Peyer's patch (tissue), 4 donors: ENCODE measurements around the gene TRIM9.

Experiments
- POLR2A ChIP-seq, 2 donors: fragments of 450-650 bp; IDR thresholded peaks; one replicate each; pipeline ENCODE4 v1.5.1; 2017; ENCODE audit warnings: antibody characterized with exemption in 2 of 2, mild to moderate bottlenecking in 2 of 2, moderate library complexity in 2 of 2
- TF ChIP-seq, protein P1 (sequence below), 6 experiments: fragments of 450-650 bp in 4 of 6; fragments of 200-600 bp in 2 of 6; sonication (generic) in 1 of 6; IDR thresholded peaks; one replicate each; pipeline ENCODE4 v1.5.1; 2017 to 2019; ENCODE audit warnings: antibody characterized with exemption in 6 of 6, mild to moderate bottlenecking in 3 of 6, moderate library complexity in 1 of 6

DNA sequence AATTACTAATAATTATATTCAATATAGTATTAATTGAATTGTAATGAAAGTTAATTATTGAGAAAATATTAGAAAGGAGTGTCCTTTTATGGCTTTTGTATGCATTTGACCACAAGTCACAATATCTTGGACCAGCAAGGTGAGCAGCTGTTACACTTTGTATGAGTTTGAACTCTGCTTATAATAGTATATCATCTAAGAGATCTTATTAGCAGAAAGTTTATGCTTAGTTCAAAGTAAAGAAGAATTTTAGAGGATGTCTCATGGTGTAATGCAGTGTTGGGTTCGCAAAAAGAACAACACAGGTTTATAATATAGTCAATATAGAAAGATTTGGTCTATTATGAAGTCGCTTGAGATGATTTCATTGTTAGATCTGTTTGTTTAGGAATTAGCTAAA is 2.0 kb upstream of the TRIM9 start:
- TF ChIP-seq, protein P1, sequence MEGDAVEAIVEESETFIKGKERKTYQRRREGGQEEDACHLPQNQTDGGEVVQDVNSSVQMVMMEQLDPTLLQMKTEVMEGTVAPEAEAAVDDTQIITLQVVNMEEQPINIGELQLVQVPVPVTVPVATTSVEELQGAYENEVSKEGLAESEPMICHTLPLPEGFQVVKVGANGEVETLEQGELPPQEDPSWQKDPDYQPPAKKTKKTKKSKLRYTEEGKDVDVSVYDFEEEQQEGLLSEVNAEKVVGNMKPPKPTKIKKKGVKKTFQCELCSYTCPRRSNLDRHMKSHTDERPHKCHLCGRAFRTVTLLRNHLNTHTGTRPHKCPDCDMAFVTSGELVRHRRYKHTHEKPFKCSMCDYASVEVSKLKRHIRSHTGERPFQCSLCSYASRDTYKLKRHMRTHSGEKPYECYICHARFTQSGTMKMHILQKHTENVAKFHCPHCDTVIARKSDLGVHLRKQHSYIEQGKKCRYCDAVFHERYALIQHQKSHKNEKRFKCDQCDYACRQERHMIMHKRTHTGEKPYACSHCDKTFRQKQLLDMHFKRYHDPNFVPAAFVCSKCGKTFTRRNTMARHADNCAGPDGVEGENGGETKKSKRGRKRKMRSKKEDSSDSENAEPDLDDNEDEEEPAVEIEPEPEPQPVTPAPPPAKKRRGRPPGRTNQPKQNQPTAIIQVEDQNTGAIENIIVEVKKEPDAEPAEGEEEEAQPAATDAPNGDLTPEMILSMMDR (IDR thresholded peaks at IDR 0.05), result no peak
- no peak for TF ChIP-seq POLR2A (IDR thresholded peaks at IDR 0.05)
